GM12875 (cell line): ENCODE data around the gene BPIFB2.
"Not testable (repeated sequence)": the region's sequence is repeated elsewhere in the genome, so short reads cannot be mapped to it uniquely, and the experiment has no call there.

ENCODE experiments used
- H3K4me3 ChIP-seq: one replicate; pipeline ENCODE4 v1.5.1; 2011; ENCODE audit warnings: low read depth, low read length, control low read depth
- CTCF ChIP-seq: IDR thresholded peaks from 2 replicates; pipeline ENCODE4 v1.5.1; 2011; ENCODE audit warnings: low read depth, mild to moderate bottlenecking, control low read depth, inconsistent platforms, low read length, moderate library complexity, borderline replicate concordance; ENCODE audit not compliant: insufficient read depth

Gene BPIFB2

GRCh38 chr20:33007376-33008335, at the start of gene BPIFB2:
Gene BPIFB2, plus strand, starts transcription at chr20:33007704. Its CDS starts 871 bp downstream, at chr20:33008575.
- no peak for TF ChIP-seq CTCF

GRCh38 chr20:32958574-32958973, 48.9 kb upstream of the BPIFB2 start:
- no peak for TF ChIP-seq CTCF
- H3K4me3 ChIP-seq = no peak overlapping the region

More at GRCh38 chr20:33007376-33008335, at the start of gene BPIFB2:
- no peak within 1 kb of the TSS for H3K4me3 ChIP-seq

GRCh38 chr20:32959351-32960221, 47.9 kb upstream of the BPIFB2 start:
- no peak overlapping the region for H3K4me3 ChIP-seq
- no peak for TF ChIP-seq CTCF

GRCh38 chr20:32960222-32960518, 47.3 kb upstream of the BPIFB2 start:
- H3K4me3 ChIP-seq = no peak overlapping the region
- no peak for TF ChIP-seq CTCF

GRCh38 chr20:32960849-32961731, 46.4 kb upstream of the BPIFB2 start:
- TF ChIP-seq CTCF = no peak
- H3K4me3 ChIP-seq = no peak overlapping the region

GRCh38 chr20:32962053-32962452, 45.5 kb upstream of the BPIFB2 start:
- H3K4me3 ChIP-seq = no peak overlapping the region
- TF ChIP-seq CTCF = no peak

GRCh38 chr20:32962646-32963045, 44.9 kb upstream of the BPIFB2 start:
- not testable (repeated sequence) for H3K4me3 ChIP-seq
